Measurements from ENCODE around the gene RUNDC1. TPM values are rescaled to one million over a fixed set of nuclear protein-coding genes. Genes with fewer than 3 reads are reported as not detected.

RUNDC1 gene
- total and polyA plus RNA-seq, 2 of the 8 experiments (the other 6 are each of a cell fraction or from before 2014, with no cell fraction given) = 7.9 to 11.9 TPM

GRCh38 chr17:42989141-42989540 lies 8.8 kb downstream of the RUNDC1 start (continued):
- TF ChIP-seq ZNF274 (IDR thresholded peaks at IDR 0.05; ENCODE audit: borderline replicate concordance, extremely low read depth, low read length) = no peak
- TF ChIP-seq NANOG (IDR thresholded peaks at IDR 0.05; ENCODE audit: insufficient read depth, low read depth, low read length, poor library complexity, severe bottlenecking) = no peak
- TF ChIP-seq SP4 (IDR thresholded peaks at IDR 0.05; ENCODE audit: low read length) = no peak
- TF ChIP-seq SIRT6 (IDR thresholded peaks at IDR 0.05; ENCODE audit: low read length) = no peak
- TF ChIP-seq, protein P1, sequence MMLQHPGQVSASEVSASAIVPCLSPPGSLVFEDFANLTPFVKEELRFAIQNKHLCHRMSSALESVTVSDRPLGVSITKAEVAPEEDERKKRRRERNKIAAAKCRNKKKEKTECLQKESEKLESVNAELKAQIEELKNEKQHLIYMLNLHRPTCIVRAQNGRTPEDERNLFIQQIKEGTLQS (IDR thresholded peaks at IDR 0.05; ENCODE audit: insufficient read depth, low read depth, low read length) = no peak
